BJ (cell line): ENCODE measurements around the gene HPGD. TPM values are rescaled to one million over a fixed set of nuclear protein-coding genes. Genes with fewer than 3 reads are reported as not detected.

Source experiments
- CTCF ChIA-PET: fragments of 350-600 bp; formaldehyde crosslinking; extraction: SDS; loops from one replicate; lab custom pipeline; 2021; ENCODE audit warnings: antibody characterized with exemption, inconsistent platforms; lab: Yijun Ruan, JAX
- POLR2A ChIA-PET: fragments of 300-600 bp; sonication (Branson Sonifier 250); formaldehyde crosslinking; extraction: SDS; loops from one replicate; lab custom pipeline; 2021; ENCODE audit warnings: antibody characterized with exemption; lab: Charles Lee
- DNase-seq: peaks from one replicate; pipeline ENCODE4 v3.0.0-alpha.2; 2011; ENCODE audit warnings: low read depth
- H3K27me3 ChIP-seq: 2 replicates; pipeline ENCODE4 v1.6.0; 2011; ENCODE audit warnings: low read length; ENCODE audit not compliant: control insufficient read depth, insufficient read depth
- H3K36me3 ChIP-seq: 2 replicates; pipeline ENCODE4 v1.5.1; 2011; ENCODE audit warnings: low read length; ENCODE audit not compliant: control insufficient read depth, insufficient read depth
- H3K4me3 ChIP-seq: 2 replicates; pipeline ENCODE4 v1.5.1; 2011; ENCODE audit warnings: low read depth, mild to moderate bottlenecking, control low read depth, low read length
- polyA plus RNA-seq: library from polyadenylated mRNA; depleted of rRNA; stranded (reverse); fragments of >200 nt; gene quantifications from 2 replicates; pipeline ENCODE4 v1.2.3, GENCODE V29; 2011
- TF ChIP-seq, protein P1 (sequence below): IDR thresholded peaks from 2 replicates; pipeline ENCODE4 v1.5.1; 2011; ENCODE audit warnings: low read depth, mild to moderate bottlenecking, control low read depth, inconsistent platforms, low read length, moderate library complexity; ENCODE audit not compliant: insufficient read depth

The HPGD gene
- polyA plus RNA-seq, 1 experiment: not detected

- TF ChIP-seq, protein P1, sequence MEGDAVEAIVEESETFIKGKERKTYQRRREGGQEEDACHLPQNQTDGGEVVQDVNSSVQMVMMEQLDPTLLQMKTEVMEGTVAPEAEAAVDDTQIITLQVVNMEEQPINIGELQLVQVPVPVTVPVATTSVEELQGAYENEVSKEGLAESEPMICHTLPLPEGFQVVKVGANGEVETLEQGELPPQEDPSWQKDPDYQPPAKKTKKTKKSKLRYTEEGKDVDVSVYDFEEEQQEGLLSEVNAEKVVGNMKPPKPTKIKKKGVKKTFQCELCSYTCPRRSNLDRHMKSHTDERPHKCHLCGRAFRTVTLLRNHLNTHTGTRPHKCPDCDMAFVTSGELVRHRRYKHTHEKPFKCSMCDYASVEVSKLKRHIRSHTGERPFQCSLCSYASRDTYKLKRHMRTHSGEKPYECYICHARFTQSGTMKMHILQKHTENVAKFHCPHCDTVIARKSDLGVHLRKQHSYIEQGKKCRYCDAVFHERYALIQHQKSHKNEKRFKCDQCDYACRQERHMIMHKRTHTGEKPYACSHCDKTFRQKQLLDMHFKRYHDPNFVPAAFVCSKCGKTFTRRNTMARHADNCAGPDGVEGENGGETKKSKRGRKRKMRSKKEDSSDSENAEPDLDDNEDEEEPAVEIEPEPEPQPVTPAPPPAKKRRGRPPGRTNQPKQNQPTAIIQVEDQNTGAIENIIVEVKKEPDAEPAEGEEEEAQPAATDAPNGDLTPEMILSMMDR: no peak
Measured at GRCh38 chr4:174555789-174556630, 33.7 kb upstream of the HPGD start.

DNA sequence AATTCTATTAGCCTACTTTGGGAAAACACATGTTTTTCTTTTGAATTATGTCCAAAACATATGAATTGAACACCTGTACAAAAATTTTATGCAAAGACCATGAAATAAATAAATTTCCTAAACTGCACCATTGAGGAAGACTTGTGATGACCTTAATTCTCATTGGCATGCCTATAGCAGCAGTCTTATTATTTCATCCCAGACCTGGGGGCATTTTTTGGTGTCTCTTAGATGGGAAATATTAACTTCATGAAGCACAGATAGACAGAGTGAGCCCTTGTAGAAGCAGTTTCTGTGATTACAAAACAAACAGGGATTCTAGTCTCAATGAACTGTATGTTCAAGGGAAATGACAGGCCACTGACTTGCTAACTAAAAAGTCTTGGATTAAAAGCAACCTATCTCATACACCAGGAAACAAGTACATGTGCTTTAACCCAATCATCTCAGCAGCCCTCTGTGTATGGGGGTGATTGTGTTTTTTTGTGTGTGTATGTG is 32.0 kb upstream of the HPGD start:
- CTCF ChIA-PET: no interaction called here
- POLR2A ChIA-PET: interaction anchor here (0.5 kb wide), 1 partner anchor 30 kb away, joined by 6 read pairs; no protein-coding TSS in a partner anchor
- TF ChIP-seq, protein P1: no peak
- DNase-seq: no peak
- Histone ChIP-seq H3K36me3 (no peaks in the 10 kb centered on the region), H3K27me3 (no peaks in the 10 kb centered on the region), H3K4me3 (no peak overlapping the region)

More at GRCh38 chr4:174555789-174556630, 33.7 kb upstream of the HPGD start:
- CTCF ChIA-PET: no interaction called here
- Histone ChIP-seq H3K27me3 (no peaks in the 10 kb centered on the region), H3K4me3 (no peak overlapping the region), H3K36me3 (no peaks in the 10 kb centered on the region)
- POLR2A ChIA-PET: no interaction called here
- no peak for DNase-seq

DNA sequence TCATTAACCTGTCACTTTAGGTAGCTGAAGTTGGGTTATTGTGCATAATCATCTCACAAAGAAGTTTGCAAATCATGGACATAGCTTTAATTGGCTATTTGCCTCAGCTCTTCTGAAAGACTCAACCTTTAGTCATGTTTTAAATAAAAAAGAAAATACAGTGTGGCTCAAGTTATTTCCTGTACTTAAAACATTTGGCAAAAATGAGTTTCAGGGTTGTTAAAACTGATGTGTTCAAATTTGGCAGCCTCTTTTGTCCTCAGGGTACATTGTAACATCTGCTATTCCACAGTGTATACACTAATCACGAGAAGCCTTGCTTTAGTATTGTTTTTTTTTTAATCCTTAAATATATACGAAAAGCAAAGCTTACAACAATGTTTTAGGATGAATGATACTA is 31.5 kb upstream of the HPGD start:
- ChIA-PET POLR2A (interaction anchor here (0.5 kb wide), 1 partner anchor 30 kb away, joined by 6 read pairs; no protein-coding TSS in a partner anchor), CTCF (no interaction called here)
- peak; percentile 82 for DNase-seq
- TF ChIP-seq, protein P1: no peak
- H3K36me3 ChIP-seq: no peaks in the 10 kb centered on the region
- H3K4me3 ChIP-seq: no peak overlapping the region
- no peaks in the 10 kb centered on the region for H3K27me3 ChIP-seq

- CTCF ChIA-PET: no interaction called here
- H3K4me3 ChIP-seq: no peak overlapping the region
- H3K27me3 ChIP-seq: no peaks in the 10 kb centered on the region
- POLR2A ChIA-PET: no interaction called here
- TF ChIP-seq, protein P1: no peak
- H3K36me3 ChIP-seq: no peaks in the 10 kb centered on the region
- no peak for DNase-seq
Measured at GRCh38 chr4:174553031-174553430, 30.7 kb upstream of the HPGD start.

DNA sequence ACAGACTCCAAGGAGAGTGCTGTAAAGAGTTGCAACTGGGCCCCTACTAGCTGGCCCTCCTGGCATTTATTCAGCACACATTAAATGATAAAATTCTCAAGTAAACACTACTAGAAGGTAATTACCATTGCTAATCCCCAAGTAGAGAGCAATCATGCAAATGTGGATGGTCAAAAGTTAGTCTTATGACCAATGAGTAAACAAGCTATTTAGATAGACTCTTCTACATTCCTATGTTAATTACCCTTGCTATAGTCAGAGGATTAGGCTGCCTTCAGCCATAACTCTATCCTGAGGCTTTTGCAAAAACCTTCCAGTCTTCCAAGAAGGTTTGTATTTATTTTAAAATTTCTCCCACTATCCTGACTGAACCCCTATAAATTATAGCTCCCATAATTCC is 28.3 kb upstream of the HPGD start:
- CTCF ChIA-PET: no interaction called here
- Histone ChIP-seq H3K36me3 (no peaks in the 10 kb centered on the region), H3K27me3 (no peaks in the 10 kb centered on the region), H3K4me3 (no peak overlapping the region)
- TF ChIP-seq, protein P1: no peak
- POLR2A ChIA-PET: no interaction called here
- no peak for DNase-seq
